SK-N-SH treated with all-trans-retinoic acid at 6 μM for 48 hours (cell line): ENCODE results near the gene KCNG1.

Experiments
- ATAC-seq: fragments of 200-7000 bp; cut with Tn5 transposase; 3 replicates; pipeline ENCODE4 v1.9.1; 2020; ENCODE audit warnings: mild to moderate bottlenecking, moderate library complexity
- BACH2 ChIP-seq: fragments of 250-450 bp; sonication (Bioruptor Pico); IDR thresholded peaks from 2 replicates; pipeline ENCODE4 v1.9.0; 2021; ENCODE audit warnings: mild to moderate bottlenecking, borderline replicate concordance
- CSDC2 ChIP-seq: fragments of 250-450 bp; sonication (Bioruptor Pico); IDR thresholded peaks from 2 replicates; pipeline ENCODE4 v1.5.0; 2020; ENCODE audit warnings: mild to moderate bottlenecking, moderate library complexity
- ESRRG ChIP-seq: fragments of 250-450 bp; sonication (Bioruptor Pico); IDR thresholded peaks from 2 replicates; pipeline ENCODE4 v1.6.1; 2021; ENCODE audit warnings: mild to moderate bottlenecking
- GLIS3 ChIP-seq: fragments of 250-450 bp; sonication (Bioruptor Pico); IDR thresholded peaks from 2 replicates; pipeline ENCODE4 v1.5.0; 2020; ENCODE audit warnings: mild to moderate bottlenecking, moderate library complexity
- ISL1 ChIP-seq: fragments of 250-450 bp; sonication (Bioruptor Pico); IDR thresholded peaks from 2 replicates; pipeline ENCODE4 v2.1.2; 2022; ENCODE audit warnings: mild to moderate bottlenecking, moderate library complexity
- OSR1 ChIP-seq: fragments of 250-450 bp; sonication (Bioruptor Pico); IDR thresholded peaks from 2 replicates; pipeline ENCODE4 v1.8.0; 2022; ENCODE audit warnings: moderate library complexity, mild to moderate bottlenecking, inconsistent platforms
- PATZ1 ChIP-seq: fragments of 250-450 bp; sonication (Bioruptor Pico); IDR thresholded peaks from 2 replicates; pipeline ENCODE4 v1.8.0; 2020; ENCODE audit warnings: mild to moderate bottlenecking, moderate library complexity, borderline replicate concordance
- POU6F1 ChIP-seq: fragments of 250-450 bp; sonication (Bioruptor Pico); IDR thresholded peaks from 2 replicates; pipeline ENCODE4 v1.8.0; 2021; ENCODE audit warnings: low read depth, mild to moderate bottlenecking, moderate library complexity, borderline replicate concordance
- PPARA ChIP-seq: fragments of 250-450 bp; sonication (Bioruptor Pico); IDR thresholded peaks from 2 replicates; pipeline ENCODE4 v1.5.0; 2020; ENCODE audit warnings: mild to moderate bottlenecking, borderline replicate concordance
- RARB ChIP-seq: fragments of 250-450 bp; sonication (Bioruptor Pico); IDR thresholded peaks from 2 replicates; pipeline ENCODE4 v1.8.0; 2021; ENCODE audit warnings: mild to moderate bottlenecking, moderate library complexity
- SNAI2 ChIP-seq: fragments of 250-450 bp; sonication (Bioruptor Pico); IDR thresholded peaks from 2 replicates; pipeline ENCODE4 v1.5.0; 2020; ENCODE audit warnings: mild to moderate bottlenecking, moderate library complexity
- TCF4 ChIP-seq: fragments of 250-450 bp; sonication (Bioruptor Pico); IDR thresholded peaks from 2 replicates; pipeline ENCODE4 v1.8.0; 2021; ENCODE audit warnings: mild to moderate bottlenecking, moderate library complexity, borderline replicate concordance
- TSHZ2 ChIP-seq: fragments of 250-450 bp; sonication (Bioruptor Pico); IDR thresholded peaks from 2 replicates; pipeline ENCODE4 v1.5.0; 2020; ENCODE audit warnings: mild to moderate bottlenecking, moderate library complexity
- ZC3H10 ChIP-seq: fragments of 250-450 bp; sonication (Bioruptor Pico); IDR thresholded peaks from 2 replicates; pipeline ENCODE4 v1.5.1; 2021; ENCODE audit warnings: mild to moderate bottlenecking, moderate library complexity
- ZFP3 ChIP-seq: fragments of 250-450 bp; sonication (Bioruptor Pico); IDR thresholded peaks from 2 replicates; pipeline ENCODE4 v1.5.0; 2020; ENCODE audit warnings: mild to moderate bottlenecking, moderate library complexity
- ZFP30 ChIP-seq: fragments of 450-650 bp; formaldehyde crosslinking; IDR thresholded peaks from 2 replicates; pipeline ENCODE4 v1.5.0; 2022; ENCODE audit warnings: mild to moderate bottlenecking, moderate library complexity
- ZNF565 ChIP-seq: fragments of 450-650 bp; formaldehyde crosslinking; conservative IDR thresholded peaks from 2 replicates; pipeline ENCODE4 v1.5.0; 2020; ENCODE audit warnings: low read depth, mild to moderate bottlenecking, moderate library complexity
- ZNF70 ChIP-seq: fragments of 450-650 bp; formaldehyde crosslinking; IDR thresholded peaks from 2 replicates; pipeline ENCODE4 v1.5.0; 2020; ENCODE audit warnings: mild to moderate bottlenecking, moderate library complexity
- ZNF8 ChIP-seq: fragments of 450-650 bp; formaldehyde crosslinking; IDR thresholded peaks from 2 replicates; pipeline ENCODE4 v1.5.0; 2020; ENCODE audit warnings: mild to moderate bottlenecking, moderate library complexity
- TF ChIP-seq, protein P1 (sequence below): fragments of 250-450 bp; sonication (Bioruptor Pico); IDR thresholded peaks from 2 replicates; pipeline ENCODE4 v1.5.1; 2021; ENCODE audit warnings: mild to moderate bottlenecking, moderate library complexity
- TF ChIP-seq, protein P2 (sequence below): fragments of 250-450 bp; sonication (Bioruptor Pico); IDR thresholded peaks from 2 replicates; pipeline ENCODE4 v1.5.1; 2020; ENCODE audit warnings: low read depth, mild to moderate bottlenecking, moderate library complexity

The KCNG1 gene

GRCh38 chr20:51013577-51014330 lies 9.2 kb downstream of the KCNG1 start:
- ATAC-seq, result no peak
- TF ChIP-seq ZNF565 (CRISPR knock-in tag) (no peak), SNAI2 (no peak), CSDC2 (no peak), TCF4 (CRISPR knock-in tag) (no peak), PATZ1 (CRISPR knock-in tag) (no peak), ESRRG (CRISPR knock-in tag) (no peak), BACH2 (CRISPR knock-in tag) (no peak), ZFP3 (CRISPR knock-in tag) (no peak), ZNF8 (CRISPR knock-in tag) (no peak), RARB (CRISPR knock-in tag) (no peak), ZFP30 (CRISPR knock-in tag) (no peak), ISL1 (CRISPR knock-in tag) (no peak)
- TF ChIP-seq, protein P1, sequence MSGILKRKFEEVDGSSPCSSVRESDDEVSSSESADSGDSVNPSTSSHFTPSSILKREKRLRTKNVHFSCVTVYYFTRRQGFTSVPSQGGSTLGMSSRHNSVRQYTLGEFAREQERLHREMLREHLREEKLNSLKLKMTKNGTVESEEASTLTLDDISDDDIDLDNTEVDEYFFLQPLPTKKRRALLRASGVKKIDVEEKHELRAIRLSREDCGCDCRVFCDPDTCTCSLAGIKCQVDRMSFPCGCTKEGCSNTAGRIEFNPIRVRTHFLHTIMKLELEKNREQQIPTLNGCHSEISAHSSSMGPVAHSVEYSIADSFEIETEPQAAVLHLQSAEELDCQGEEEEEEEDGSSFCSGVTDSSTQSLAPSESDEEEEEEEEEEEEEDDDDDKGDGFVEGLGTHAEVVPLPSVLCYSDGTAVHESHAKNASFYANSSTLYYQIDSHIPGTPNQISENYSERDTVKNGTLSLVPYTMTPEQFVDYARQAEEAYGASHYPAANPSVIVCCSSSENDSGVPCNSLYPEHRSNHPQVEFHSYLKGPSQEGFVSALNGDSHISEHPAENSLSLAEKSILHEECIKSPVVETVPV, result no peak
- TF ChIP-seq, protein P2, sequence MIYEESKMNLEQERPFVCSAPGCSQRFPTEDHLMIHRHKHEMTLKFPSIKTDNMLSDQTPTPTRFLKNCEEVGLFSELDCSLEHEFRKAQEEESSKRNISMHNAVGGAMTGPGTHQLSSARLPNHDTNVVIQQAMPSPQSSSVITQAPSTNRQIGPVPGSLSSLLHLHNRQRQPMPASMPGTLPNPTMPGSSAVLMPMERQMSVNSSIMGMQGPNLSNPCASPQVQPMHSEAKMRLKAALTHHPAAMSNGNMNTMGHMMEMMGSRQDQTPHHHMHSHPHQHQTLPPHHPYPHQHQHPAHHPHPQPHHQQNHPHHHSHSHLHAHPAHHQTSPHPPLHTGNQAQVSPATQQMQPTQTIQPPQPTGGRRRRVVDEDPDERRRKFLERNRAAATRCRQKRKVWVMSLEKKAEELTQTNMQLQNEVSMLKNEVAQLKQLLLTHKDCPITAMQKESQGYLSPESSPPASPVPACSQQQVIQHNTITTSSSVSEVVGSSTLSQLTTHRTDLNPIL (CRISPR knock-in tag), result no peak

GRCh38 chr20:51012357-51012756 lies 10.6 kb downstream of the KCNG1 start:
- no peak for ATAC-seq

More at GRCh38 chr20:51012357-51012756, 10.6 kb downstream of the KCNG1 start:
- TF ChIP-seq ZC3H10 (CRISPR knock-in tag) (no peak), ZNF70 (CRISPR knock-in tag) (no peak), ZFP3 (CRISPR knock-in tag) (no peak), OSR1 (CRISPR knock-in tag) (no peak), PATZ1 (CRISPR knock-in tag) (no peak), BACH2 (CRISPR knock-in tag) (no peak), ESRRG (CRISPR knock-in tag) (no peak), POU6F1 (CRISPR knock-in tag) (no peak), ZFP30 (CRISPR knock-in tag) (no peak), ISL1 (CRISPR knock-in tag) (no peak), GLIS3 (CRISPR knock-in tag) (no peak), RARB (CRISPR knock-in tag) (no peak), PPARA (CRISPR knock-in tag) (no peak), TSHZ2 (no peak), SNAI2 (no peak)
- TF ChIP-seq, protein P1, result no peak
